ENCODE data around the gene ITPR2.

The ITPR2 gene

GRCh38 chr12:26461776-26462175, 371.2 kb downstream of the ITPR2 start:
- Histone ChIP-seq H3F3A (ENCODE audit: insufficient read depth, low read length) (no peaks in the 10 kb centered on the region), H2AFZ (ENCODE audit: low read length) (no peak overlapping the region), H3K27ac (ENCODE audit: low read depth, low read length, poor library complexity, severe bottlenecking) (no peak overlapping the region), H3K9ac (ENCODE audit: low read length) (no peak overlapping the region), H3K9me3 (ENCODE audit: low read length) (no peaks in the 10 kb centered on the region), H3K79me2 (ENCODE audit: insufficient read depth, low read length) (no peaks in the 10 kb centered on the region), H3K4me2 (ENCODE audit: low read length) (no peak overlapping the region), H4K20me1 (ENCODE audit: insufficient read depth, low read length) (no peaks in the 10 kb centered on the region), H3K4me3 (ENCODE audit: low read depth, low read length, poor library complexity, severe bottlenecking) (no peak overlapping the region), H3K9me2 (ENCODE audit: low read depth, low read length) (no peaks in the 10 kb centered on the region), H3K27me3 (ENCODE audit: insufficient read depth, low read length) (no peaks in the 10 kb centered on the region), H3K36me3 (ENCODE audit: insufficient read depth, low read length) (peaks cover 10% of the 10 kb centered on the region; the same call in 1 of the 2 replicates), H3K4me1 (ENCODE audit: insufficient read depth, low read length, severe bottlenecking) (no peaks in the 10 kb centered on the region)
- no peak for TF ChIP-seq EZH2 (IDR thresholded peaks at IDR 0.05; ENCODE audit: borderline replicate concordance, low read length)
- TF ChIP-seq CTCF (IDR thresholded peaks at IDR 0.05; ENCODE audit: low read length), result no peak

GRCh38 chr12:26460361-26460760, 372.6 kb downstream of the ITPR2 start:
- H3K9me2 ChIP-seq (ENCODE audit: low read depth, low read length), result no peaks in the 10 kb centered on the region
- no peaks in the 10 kb centered on the region for H3K9me3 ChIP-seq (ENCODE audit: low read length)
- TF ChIP-seq EZH2 (IDR thresholded peaks at IDR 0.05; ENCODE audit: borderline replicate concordance, low read length), result no peak
- no peak for TF ChIP-seq CTCF (IDR thresholded peaks at IDR 0.05; ENCODE audit: low read length)
- H2AFZ ChIP-seq (ENCODE audit: low read length), result no peak overlapping the region
- no peaks in the 10 kb centered on the region for H3K4me1 ChIP-seq (ENCODE audit: insufficient read depth, low read length, severe bottlenecking)
- H3K4me2 ChIP-seq (ENCODE audit: low read length), result no peak overlapping the region
- no peak overlapping the region for H3K4me3 ChIP-seq (ENCODE audit: low read depth, low read length, poor library complexity, severe bottlenecking)
- H3K27me3 ChIP-seq (ENCODE audit: insufficient read depth, low read length), result no peaks in the 10 kb centered on the region
- H3K27ac ChIP-seq (ENCODE audit: low read depth, low read length, poor library complexity, severe bottlenecking), result no peak overlapping the region
- H3K9ac ChIP-seq (ENCODE audit: low read length), result no peak overlapping the region
- H3K79me2 ChIP-seq (ENCODE audit: insufficient read depth, low read length), result no peaks in the 10 kb centered on the region
- H3K36me3 ChIP-seq (ENCODE audit: insufficient read depth, low read length), result peaks cover 10% of the 10 kb centered on the region; the same call in 1 of the 2 replicates
- no peaks in the 10 kb centered on the region for H4K20me1 ChIP-seq (ENCODE audit: insufficient read depth, low read length)
- H3F3A ChIP-seq (ENCODE audit: insufficient read depth, low read length), result no peaks in the 10 kb centered on the region

- Histone ChIP-seq H4K20me1 (ENCODE audit: insufficient read depth, low read length) (no peaks in the 10 kb centered on the region), H3K79me2 (ENCODE audit: insufficient read depth, low read length) (no peaks in the 10 kb centered on the region), H3K9me3 (ENCODE audit: low read length) (no peaks in the 10 kb centered on the region), H3K36me3 (ENCODE audit: insufficient read depth, low read length) (peaks cover 13% of the 10 kb centered on the region; the same call in 1 of the 2 replicates), H3K4me1 (ENCODE audit: insufficient read depth, low read length, severe bottlenecking) (no peaks in the 10 kb centered on the region), H3K4me2 (ENCODE audit: low read length) (no peak overlapping the region), H2AFZ (ENCODE audit: low read length) (no peak overlapping the region), H3K9me2 (ENCODE audit: low read depth, low read length) (no peaks in the 10 kb centered on the region), H3K9ac (ENCODE audit: low read length) (no peak overlapping the region), H3K27me3 (ENCODE audit: insufficient read depth, low read length) (no peaks in the 10 kb centered on the region), H3F3A (ENCODE audit: insufficient read depth, low read length) (no peaks in the 10 kb centered on the region), H3K27ac (ENCODE audit: low read depth, low read length, poor library complexity, severe bottlenecking) (no peak overlapping the region), H3K4me3 (ENCODE audit: low read depth, low read length, poor library complexity, severe bottlenecking) (no peak overlapping the region)
- TF ChIP-seq EZH2 (IDR thresholded peaks at IDR 0.05; ENCODE audit: borderline replicate concordance, low read length) (no peak), CTCF (IDR thresholded peaks at IDR 0.05; ENCODE audit: low read length) (no peak)
Observed at GRCh38 chr12:26455936-26456574, 376.9 kb downstream of the ITPR2 start.

Data from OCI-LY1 (cell line).